HepG2 (cell line): ENCODE results near the gene CEP164. TPM values are rescaled to one million over a fixed set of nuclear protein-coding genes. Genes with fewer than 3 reads are reported as not detected.

Experiments used
- ATAC-seq: fragments of 200-7000 bp; cut with Tn5 transposase; 3 replicates; pipeline ENCODE4 v1.9.1; 2020; ENCODE audit warnings: mild to moderate bottlenecking, moderate library complexity
- BruUV-seq: library from RNA; stranded (reverse); fragments of 400-500 nt; replicated peaks from 2 replicates; lab custom pipeline; 2021; lab: Mats Ljungman, UMichigan
- CTCF ChIA-PET: fragments of 300-600 bp; formaldehyde crosslinking; extraction: SDS; loops from one replicate; lab custom pipeline; 2021; ENCODE audit warnings: low total read pairs, inconsistent platforms, low intra/inter-chr PET ratio; lab: Yijun Ruan, JAX
- POLR2A ChIA-PET: fragments of 350-600 bp; sonication (Branson Sonifier 250); formaldehyde crosslinking; loops from one replicate; lab custom pipeline; 2020; ENCODE audit warnings: antibody characterized with exemption, inconsistent platforms; lab: Yijun Ruan, JAX
- DNase-seq: peaks from one replicate; pipeline ENCODE4 v3.0.0-alpha.2; 2015; ENCODE audit warnings: low spot score
- FAIRE-seq: peaks from 3 replicates; lab custom pipeline; 2011; peaks lifted over from hg19 to GRCh38; lab: Jason Lieb, UNC
- H2AFZ ChIP-seq: one replicate; pipeline ENCODE4 v1.6.1; 2011; ENCODE audit warnings: low read length, inconsistent platforms
- H3K27ac ChIP-seq: fragments of 300-600 bp; 3 replicates; pipeline ENCODE4 v1.8.0; 2011; ENCODE audit warnings: mixed run types, mild to moderate bottlenecking, mixed read lengths, low read length, inconsistent platforms; ENCODE audit not compliant: insufficient read depth; ENCODE audit errors: extremely low read length
- H3K27me3 ChIP-seq, 2 experiments: fragments of 200-600 bp in 1 of 2; 2 replicates in 1 of 2; 3 replicates in 1 of 2; pipeline versions ENCODE4 v1.6.0 to v1.8.0; 2011; ENCODE audit warnings: low read length in 2 of 2, mild to moderate bottlenecking in 2 of 2, moderate library complexity in 2 of 2, inconsistent platforms in 1 of 2; ENCODE audit not compliant: insufficient read depth in 2 of 2, control insufficient read depth in 1 of 2
- H3K36me3 ChIP-seq, 2 experiments: fragments of 200-600 bp in 1 of 2; replicated peaks in 1 of 2; 2 replicates in 1 of 2; 3 replicates in 1 of 2; pipeline versions ENCODE4 v1.5.1 to v1.8.0; 2011; ENCODE audit warnings: low read length in 2 of 2, inconsistent platforms in 1 of 2; ENCODE audit not compliant: insufficient read depth in 2 of 2, control insufficient read depth in 1 of 2
- H3K4me1 ChIP-seq: 2 replicates; pipeline ENCODE4 v1.5.1; 2012; ENCODE audit warnings: low read length, inconsistent platforms; ENCODE audit not compliant: insufficient read depth
- H3K4me2 ChIP-seq: 2 replicates; pipeline ENCODE4 v1.6.0; 2011; ENCODE audit warnings: low read depth, low read length, inconsistent platforms
- H3K4me3 ChIP-seq, 3 experiments: fragments of 200-600 bp in 1 of 3; sonication (generic), shearing (Covaris generic) in 1 of 3; replicated peaks in 1 of 3; 2 replicates each; pipeline ENCODE4 v1.5.1; 2011 to 2016; ENCODE audit warnings: low read length in 3 of 3, inconsistent platforms in 2 of 3, low read depth in 2 of 3, mild to moderate bottlenecking in 2 of 3, control low read depth in 1 of 3, mixed read lengths in 1 of 3; ENCODE audit not compliant: insufficient read depth in 1 of 3
- H3K79me2 ChIP-seq: one replicate; pipeline ENCODE4 v1.6.1; 2011; ENCODE audit warnings: low read length, inconsistent platforms; ENCODE audit not compliant: insufficient read depth
- H3K9ac ChIP-seq: 2 replicates; pipeline ENCODE4 v1.6.0; 2011; ENCODE audit warnings: mild to moderate bottlenecking, low read depth, low read length, inconsistent platforms; ENCODE audit not compliant: insufficient read depth
- H3K9me3 ChIP-seq: 2 replicates; pipeline ENCODE4 v1.5.1; 2012; ENCODE audit warnings: mild to moderate bottlenecking, low read length
- H4K20me1 ChIP-seq: 2 replicates; pipeline ENCODE4 v1.6.0; 2011; ENCODE audit warnings: inconsistent platforms, mild to moderate bottlenecking, low read length, moderate library complexity; ENCODE audit not compliant: insufficient read depth
- CCDC6 ChIP-seq: sonication (generic); formaldehyde crosslinking; IDR thresholded peaks from 2 replicates; pipeline ENCODE4 v1.8.1; 2022; ENCODE audit warnings: mild to moderate bottlenecking, missing genetic modification reagents, moderate library complexity
- EED ChIP-seq: sonication (generic); formaldehyde crosslinking; IDR thresholded peaks from 2 replicates; pipeline ENCODE4 v1.5.0; 2020; ENCODE audit warnings: mild to moderate bottlenecking, missing genetic modification reagents
- GRHL1 ChIP-seq: sonication (generic); formaldehyde crosslinking; conservative IDR thresholded peaks from 2 replicates; pipeline ENCODE4 v1.8.0; 2022; ENCODE audit warnings: missing genetic modification reagents
- GTF3A ChIP-seq: sonication (generic); formaldehyde crosslinking; conservative IDR thresholded peaks from 2 replicates; pipeline ENCODE4 v1.4.0; 2020; ENCODE audit warnings: mild to moderate bottlenecking, missing genetic modification reagents
- HIVEP1 ChIP-seq: sonication (generic); formaldehyde crosslinking; IDR thresholded peaks from 2 replicates; pipeline ENCODE4 v1.4.0; 2020; ENCODE audit warnings: mild to moderate bottlenecking, missing genetic modification reagents
- HMG20B ChIP-seq: conservative IDR thresholded peaks from 2 replicates; pipeline ENCODE4 v1.6.1; 2016; ENCODE audit warnings: missing genetic modification reagents, missing compliant biosample characterization
- KDM1A ChIP-seq: IDR thresholded peaks from 2 replicates; pipeline ENCODE4 v1.6.1; 2016; ENCODE audit warnings: missing compliant biosample characterization
- KLF9 ChIP-seq: IDR thresholded peaks from 2 replicates; pipeline ENCODE4 v1.6.1; 2016; ENCODE audit warnings: low read depth
- MEIS2 ChIP-seq: sonication (generic); formaldehyde crosslinking; IDR thresholded peaks from 2 replicates; pipeline ENCODE4 v1.9.0; 2021; ENCODE audit warnings: mild to moderate bottlenecking, missing genetic modification reagents
- MIER3 ChIP-seq: IDR thresholded peaks from 2 replicates; pipeline ENCODE4 v1.6.1; 2016; ENCODE audit warnings: missing compliant biosample characterization, borderline replicate concordance
- TCF7L2 ChIP-seq: IDR thresholded peaks from 2 replicates; pipeline ENCODE4 v1.6.1; 2011; ENCODE audit warnings: mild to moderate bottlenecking, low read depth, low read length, moderate library complexity
- ZHX2 ChIP-seq, 2 experiments: sonication (generic) in 1 of 2; formaldehyde crosslinking in 1 of 2; IDR thresholded peaks; 2 replicates each; pipeline versions ENCODE4 v1.6.1 to v1.9.0; 2014 to 2022; ENCODE audit warnings: antibody characterized with exemption in 1 of 2, borderline replicate concordance in 1 of 2, inconsistent platforms in 1 of 2, low read depth in 1 of 2, missing genetic modification reagents in 1 of 2
- ZNF143 ChIP-seq: sonication (generic); formaldehyde crosslinking; IDR thresholded peaks from 2 replicates; pipeline ENCODE4 v1.4.0; 2020; ENCODE audit warnings: missing genetic modification reagents
- ZNF562 ChIP-seq: sonication (generic); formaldehyde crosslinking; IDR thresholded peaks from 2 replicates; pipeline ENCODE4 v1.8.0; 2022; ENCODE audit warnings: missing genetic modification reagents, borderline replicate concordance
- ZSCAN20 ChIP-seq: sonication (generic); formaldehyde crosslinking; IDR thresholded peaks from 2 replicates; pipeline ENCODE4 v1.4.0; 2020; ENCODE audit warnings: missing genetic modification reagents, mild to moderate bottlenecking, borderline replicate concordance
- whole genome bisulfite sequencing: methylation state at CpG from one replicate; pipeline ENCODE4 v1.1.6; 2017; ENCODE audit warnings: low lambda C conversion rate; 5-methylcytosine and 5-hydroxymethylcytosine counted together
- in situ Hi-C: cut with HindIII; loops from 2 replicates; pipeline ENCODE4 v1.10.0; 2017; ENCODE audit warnings: low pct_unique_long_range_greater_than_20kb; ENCODE audit not compliant: extremely low pct_ligation_motif_present
- intact Hi-C: fragments of 100-400 bp; cut with micrococcal nuclease; formaldehyde crosslinking; loops from one replicate; pipeline ENCODE4 v1.10.0; 2022; ENCODE audit not compliant: unreplicated experiment
- polyA plus RNA-seq, 8 experiments: library from polyadenylated mRNA; depleted of rRNA in 3 of 8; stranded (reverse) in 7 of 8; unstranded in 1 of 8; fragments of >200 nt; fragmentation: Illumina TruSeq in 4 of 8; extraction: Trizol in 4 of 8; gene quantifications; 2 replicates each; pipeline versions ENCODE4 v1.2.1 to v1.2.3, GENCODE V29; 2011 to 2016; ENCODE audit warnings: low read depth in 4 of 8, missing spikeins in 1 of 8, mixed read lengths in 1 of 8; ENCODE audit not compliant: insufficient read depth in 1 of 8
- total RNA-seq, 5 experiments: library from RNA; depleted of rRNA; stranded (reverse); fragments of >200 nt; fragmentation: Illumina TruSeq; extraction: Trizol; gene quantifications; 2 replicates each; pipeline ENCODE4 v1.2.3, GENCODE V29; 2016; ENCODE audit warnings: low read depth in 1 of 5
- TF ChIP-seq, protein P1 (sequence below): sonication (generic); formaldehyde crosslinking; IDR thresholded peaks from 2 replicates; pipeline ENCODE4 v1.8.1; 2023; ENCODE audit warnings: mild to moderate bottlenecking, missing genetic modification reagents

Gene CEP164
- total and polyA plus RNA-seq, 2 of the 13 experiments (the other 11 are each of a cell fraction or from before 2014, with no cell fraction given), result 11.4 to 15.2 TPM

DNA sequence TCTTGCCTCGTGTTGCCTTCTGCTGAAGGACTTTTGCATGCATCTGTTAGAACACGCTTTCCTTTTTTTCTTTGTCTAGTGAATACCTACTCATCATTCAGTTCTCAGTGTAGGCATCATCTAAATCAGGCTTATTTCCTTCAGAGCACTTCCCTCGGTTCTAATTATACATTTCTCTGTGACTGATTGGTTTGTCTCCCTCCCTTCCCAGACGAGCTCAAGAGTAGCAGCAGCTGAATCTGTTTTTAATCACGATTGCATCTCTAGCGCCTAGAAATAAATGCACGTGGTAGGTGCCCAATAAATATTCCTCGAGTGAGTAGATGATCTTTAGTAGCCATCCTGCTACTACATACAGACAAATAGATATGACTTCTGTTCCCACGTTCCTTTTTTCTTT, 6.3 kb downstream of the CEP164 start (continued):
- TF ChIP-seq, protein P1, sequence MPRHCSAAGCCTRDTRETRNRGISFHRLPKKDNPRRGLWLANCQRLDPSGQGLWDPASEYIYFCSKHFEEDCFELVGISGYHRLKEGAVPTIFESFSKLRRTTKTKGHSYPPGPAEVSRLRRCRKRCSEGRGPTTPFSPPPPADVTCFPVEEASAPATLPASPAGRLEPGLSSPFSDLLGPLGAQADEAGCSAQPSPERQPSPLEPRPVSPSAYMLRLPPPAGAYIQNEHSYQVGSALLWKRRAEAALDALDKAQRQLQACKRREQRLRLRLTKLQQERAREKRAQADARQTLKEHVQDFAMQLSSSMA (CRISPR knock-in tag), result no peak
- TF ChIP-seq MEIS2, result no peak

DNA sequence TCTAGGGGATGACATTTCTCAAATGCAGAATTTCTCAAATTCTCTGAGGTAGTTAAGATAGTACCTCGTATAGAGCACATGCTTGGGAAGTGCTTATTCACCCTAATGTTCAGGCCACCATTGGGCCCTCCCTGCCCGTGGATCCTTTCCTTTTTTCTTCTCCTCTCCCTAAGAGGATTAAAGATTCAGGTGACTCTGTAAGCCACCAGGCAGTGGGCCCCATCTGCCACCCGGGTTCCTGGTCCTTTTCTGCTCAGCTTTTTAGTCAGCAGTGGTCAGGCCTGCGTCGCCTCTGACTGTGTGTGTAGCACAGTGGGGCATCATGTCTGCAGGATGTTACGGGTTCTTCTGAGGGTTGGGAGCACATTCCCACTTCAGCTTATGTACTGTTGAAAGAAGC, 7.2 kb downstream of the CEP164 start:
- DNase-seq (no peak), ATAC-seq (no peak), FAIRE-seq (no peak)
- no peak overlapping the region for H3K27ac ChIP-seq
- POLR2A ChIA-PET, result no interaction called here
- in situ Hi-C loops, result no loop called here
- no peak overlapping the region for H3K4me2 ChIP-seq
- H2AFZ ChIP-seq, result no peak overlapping the region
- no TSS peak for BruUV-seq
- H3K9ac ChIP-seq, result no peak overlapping the region
- H3K79me2 ChIP-seq, result no peaks in the 10 kb centered on the region
- H4K20me1 ChIP-seq, result no peaks in the 10 kb centered on the region
- no peak overlapping the region for H3K4me3 ChIP-seq
- H3K27me3 ChIP-seq, result no peaks in the 10 kb centered on the region
- H3K4me1 ChIP-seq, result peaks cover 10% of the 10 kb centered on the region
- CTCF ChIA-PET, result no interaction called here
- H3K9me3 ChIP-seq, result no peaks in the 10 kb centered on the region
- WGBS, result 75% methylated on average over 6 of the region's 6 CpGs
- intact Hi-C loops, result no loop called here
- peaks cover 0 to 1% of the 10 kb centered on the region in 2 experiments; a peak in 2 of 5 replicates for H3K36me3 ChIP-seq
- TF ChIP-seq CCDC6 (CRISPR knock-in tag) (no peak), ZNF562 (CRISPR knock-in tag) (no peak), KLF9 (no peak), EED (CRISPR knock-in tag) (no peak), GTF3A (no peak), ZSCAN20 (CRISPR knock-in tag) (no peak), HIVEP1 (CRISPR knock-in tag) (no peak), ZNF143 (CRISPR knock-in tag) (no peak), KDM1A (no peak), MIER3 (no peak), HMG20B (CRISPR knock-in tag) (no peak), ZHX2 (IDR thresholded peaks at IDR 0.05; ENCODE audit: low read depth) (no peak), ZHX2 (CRISPR knock-in tag; IDR thresholded peaks at IDR 0.05; ENCODE audit: borderline replicate concordance) (no peak), TCF7L2 (no peak), GRHL1 (CRISPR knock-in tag) (no peak)
